Activated CD4-positive, alpha-beta T cell treated with anti-CD3 and anti-CD28 coated beads, Interleukin-2, amount 50 U/mL, for 4 hours (primary cell): ENCODE data around the gene CHST8.

Source experiments
- DNase-seq, 2 experiments: peaks; one replicate each; pipeline ENCODE4 v3.0.0-alpha.2; 2020

Gene CHST8

DNA sequence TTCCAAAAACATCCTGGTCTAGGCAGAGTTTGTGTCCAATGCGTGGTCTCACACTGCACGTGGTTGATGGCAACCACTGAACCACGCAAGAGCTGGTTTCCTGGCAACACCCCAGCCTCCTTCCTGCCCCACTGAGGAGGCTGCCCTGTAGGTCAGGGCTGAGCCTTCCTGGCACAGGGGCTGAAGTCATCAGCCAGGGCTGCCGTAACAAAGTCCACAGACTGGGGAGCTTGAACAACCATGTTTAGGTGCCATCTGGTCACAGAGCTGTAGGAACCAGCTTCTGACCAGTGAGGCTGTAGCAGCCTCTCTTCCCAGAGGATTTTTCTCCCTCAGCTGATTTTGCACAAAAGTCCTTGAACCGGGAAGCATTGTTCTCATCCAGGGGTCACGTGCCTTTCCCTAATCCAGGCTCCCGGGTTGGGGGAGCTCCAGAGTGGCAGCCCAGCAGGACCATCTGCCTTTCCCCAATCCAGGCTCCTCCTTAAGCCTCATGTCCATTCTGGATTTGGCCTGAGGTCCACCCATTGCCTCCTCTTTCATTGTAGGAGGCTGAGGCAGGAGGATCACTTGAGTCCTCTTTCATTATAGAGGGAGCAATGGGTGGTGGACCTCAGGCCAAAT, 53.9 kb downstream of the CHST8 start:
- DNase-seq = no peak

DNA sequence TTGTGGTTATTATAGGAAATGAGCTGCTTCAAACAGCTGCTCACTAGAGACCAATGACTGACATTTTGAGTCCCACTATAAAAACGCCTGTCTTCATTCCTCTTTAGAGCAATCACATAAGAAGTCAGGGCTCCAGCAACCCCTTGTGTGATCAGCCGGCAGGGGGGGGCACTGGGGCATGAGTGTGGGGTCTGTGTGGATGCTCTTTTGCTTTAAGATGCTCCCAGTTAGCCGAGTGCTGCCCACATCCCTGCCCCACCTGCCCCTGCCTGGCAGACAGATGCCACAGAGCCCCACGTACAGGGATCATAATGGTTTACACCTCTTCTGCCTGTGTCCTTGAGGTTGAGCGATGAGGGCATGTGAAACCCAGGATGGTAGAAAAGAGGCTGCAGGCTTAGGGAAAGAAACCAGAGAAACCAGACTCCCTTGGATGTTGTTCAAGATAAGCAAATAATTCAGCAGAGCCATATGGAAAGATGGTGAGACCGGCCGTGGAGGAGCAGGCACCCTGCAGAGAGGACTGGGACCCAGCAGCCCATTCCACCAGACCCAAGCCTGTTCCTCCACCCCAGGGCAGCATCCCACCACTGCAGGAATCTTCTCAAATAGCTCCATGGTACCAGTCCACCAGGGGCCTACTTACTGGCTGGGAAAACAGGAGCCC, 55.4 kb downstream of the CHST8 start:
- no peak for DNase-seq

DNA sequence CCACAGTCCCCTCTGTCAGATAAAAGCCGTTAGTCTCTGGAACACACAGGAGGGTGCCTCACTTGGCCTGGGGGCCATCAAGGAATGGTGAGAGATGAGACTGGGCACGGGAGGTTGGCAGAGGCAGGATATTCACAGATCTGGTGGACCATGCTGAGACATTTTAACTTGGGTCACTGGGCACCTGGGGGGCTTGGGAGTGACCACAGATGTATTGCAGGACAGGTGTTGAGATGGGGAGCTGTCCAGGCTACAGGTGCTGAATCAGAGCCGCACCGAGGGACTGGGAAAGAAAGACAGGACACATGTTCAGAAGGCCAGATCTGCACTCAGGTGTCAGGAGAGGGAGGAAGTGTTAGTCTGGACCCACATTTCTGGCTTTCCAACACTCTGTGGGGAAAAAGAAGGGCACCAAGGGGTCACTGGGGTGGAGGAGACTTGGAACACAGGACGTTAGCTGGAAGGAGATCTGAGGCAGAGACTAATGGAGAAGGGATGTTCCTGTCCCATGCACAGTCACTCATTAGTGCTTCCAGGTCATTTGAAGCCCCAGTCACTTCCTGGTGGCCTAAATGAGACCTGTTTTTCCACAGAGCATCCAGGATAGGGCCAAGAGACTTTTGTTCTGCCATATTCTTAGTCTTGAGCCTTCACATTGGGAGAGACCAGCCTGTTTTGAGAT, 56.1 kb downstream of the CHST8 start:
- no peak for DNase-seq

DNA sequence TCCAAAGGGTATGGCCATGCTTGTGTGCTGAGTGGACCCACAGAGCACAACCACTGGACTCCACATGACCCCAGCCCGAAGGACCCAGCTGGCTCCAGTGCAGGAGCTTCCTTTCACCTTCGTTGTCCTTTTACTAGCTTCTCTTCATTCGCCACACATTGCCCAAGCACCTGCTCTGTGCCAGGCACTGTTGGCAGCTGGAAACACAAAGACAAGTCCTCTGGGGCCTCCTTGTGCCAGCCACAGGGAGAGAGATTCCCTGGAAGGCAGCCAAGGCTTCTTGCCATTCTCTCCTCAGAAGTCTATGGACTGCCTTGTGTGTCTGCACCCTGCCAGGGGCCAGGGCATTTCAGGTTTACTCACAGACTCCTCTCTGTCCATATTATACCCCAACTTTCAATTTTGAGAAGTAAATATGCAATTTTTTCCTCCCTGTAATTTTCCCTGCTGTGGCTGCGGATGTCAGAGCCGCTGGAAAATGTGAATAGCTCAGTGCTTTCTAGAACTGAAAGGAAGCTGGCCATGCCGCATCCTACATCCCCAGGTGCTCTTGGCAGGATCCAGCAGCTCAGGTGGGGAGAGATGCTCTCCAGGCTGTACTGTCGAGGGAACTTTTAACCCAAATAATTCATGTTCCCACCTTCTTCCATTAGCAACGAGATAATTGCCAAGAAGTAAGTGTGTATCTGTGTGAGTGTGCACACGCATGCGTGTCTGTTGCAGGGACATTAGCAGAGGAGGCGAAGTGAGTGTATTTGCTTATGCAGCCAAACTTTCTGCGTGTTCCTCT, 57.2 kb downstream of the CHST8 start:
- no peak for DNase-seq

DNA sequence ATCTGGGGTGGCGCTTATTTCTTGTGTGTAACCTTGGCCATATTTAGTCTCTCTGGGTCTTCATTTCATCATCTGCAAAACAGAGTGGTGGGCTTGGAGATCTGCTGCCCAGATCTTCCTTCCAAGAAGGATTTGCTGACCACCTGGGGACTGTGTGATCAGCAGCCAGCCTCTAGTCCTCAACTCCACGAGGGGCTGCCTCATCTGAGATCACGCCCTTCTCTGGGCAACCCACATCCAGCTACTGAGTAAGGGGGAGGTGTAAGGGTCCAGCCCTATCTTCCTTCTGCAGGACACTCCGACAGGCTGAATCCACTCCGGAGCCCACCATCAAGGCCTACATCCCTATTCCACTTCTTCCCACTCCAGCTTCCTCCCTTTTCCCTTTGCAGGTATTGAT, 57.9 kb downstream of the CHST8 start:
- DNase-seq = no peak

DNA sequence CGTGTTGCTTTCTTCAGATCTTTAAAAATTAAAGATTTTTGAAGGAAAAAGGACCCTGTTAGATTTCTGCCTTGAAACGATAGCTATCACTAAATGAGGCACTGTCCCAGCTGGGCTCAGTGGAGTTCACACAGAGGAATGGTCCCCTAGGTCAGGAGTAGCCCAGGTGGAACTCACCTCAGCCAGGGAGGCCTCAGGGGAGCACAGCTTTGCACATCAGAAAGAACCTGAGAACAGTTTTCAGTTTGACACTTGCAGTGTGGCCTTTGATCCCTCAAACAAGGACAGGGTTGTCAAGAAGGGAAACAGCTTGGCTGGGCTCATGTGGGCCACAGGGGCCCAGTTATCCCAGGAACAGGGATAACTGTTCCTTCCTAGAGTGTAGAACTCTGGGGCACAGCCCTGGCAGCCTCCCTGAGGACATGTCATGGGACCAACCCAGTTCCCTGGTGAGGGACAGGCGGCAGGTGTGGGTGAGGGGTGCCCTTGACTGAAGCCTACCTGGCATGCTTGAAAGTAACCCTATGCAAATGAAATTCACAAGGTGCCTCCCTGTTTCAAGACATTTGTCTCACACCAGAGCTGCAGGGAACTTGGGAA, 59.4 kb downstream of the CHST8 start:
- DNase-seq = no peak

DNA sequence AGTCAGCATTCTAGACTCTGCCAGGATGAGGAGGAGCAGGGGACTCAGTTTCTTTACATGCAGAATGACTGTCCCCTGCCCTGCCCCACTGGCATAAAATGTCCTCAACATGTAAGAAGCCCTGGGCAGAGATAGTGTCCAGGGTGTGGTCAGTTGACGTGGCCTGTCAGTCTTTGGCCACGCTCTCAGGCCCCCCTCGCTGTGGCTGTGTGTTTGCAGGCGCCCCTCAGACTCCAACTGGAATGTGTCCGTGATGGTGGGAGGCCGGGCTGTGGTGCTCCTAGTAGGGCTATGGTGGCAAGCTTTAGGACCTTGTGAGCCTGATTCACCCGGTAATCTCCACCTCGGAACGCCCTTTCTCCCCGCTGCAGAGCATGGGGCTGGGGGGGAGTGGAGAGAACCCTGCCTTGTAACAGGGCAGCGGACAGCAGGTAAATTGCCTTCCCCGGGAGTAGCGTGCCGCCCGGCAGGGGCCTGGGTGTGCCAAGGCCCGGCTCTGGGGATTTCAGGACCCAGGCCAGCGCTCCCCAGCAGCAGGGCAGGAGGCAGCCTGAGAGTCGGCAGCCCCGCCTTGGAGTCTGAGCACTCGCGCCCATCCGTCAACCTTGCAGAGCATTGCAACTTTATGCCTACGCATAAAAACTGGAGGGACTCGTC, 62.3 kb downstream of the CHST8 start:
- no peak for DNase-seq

DNA sequence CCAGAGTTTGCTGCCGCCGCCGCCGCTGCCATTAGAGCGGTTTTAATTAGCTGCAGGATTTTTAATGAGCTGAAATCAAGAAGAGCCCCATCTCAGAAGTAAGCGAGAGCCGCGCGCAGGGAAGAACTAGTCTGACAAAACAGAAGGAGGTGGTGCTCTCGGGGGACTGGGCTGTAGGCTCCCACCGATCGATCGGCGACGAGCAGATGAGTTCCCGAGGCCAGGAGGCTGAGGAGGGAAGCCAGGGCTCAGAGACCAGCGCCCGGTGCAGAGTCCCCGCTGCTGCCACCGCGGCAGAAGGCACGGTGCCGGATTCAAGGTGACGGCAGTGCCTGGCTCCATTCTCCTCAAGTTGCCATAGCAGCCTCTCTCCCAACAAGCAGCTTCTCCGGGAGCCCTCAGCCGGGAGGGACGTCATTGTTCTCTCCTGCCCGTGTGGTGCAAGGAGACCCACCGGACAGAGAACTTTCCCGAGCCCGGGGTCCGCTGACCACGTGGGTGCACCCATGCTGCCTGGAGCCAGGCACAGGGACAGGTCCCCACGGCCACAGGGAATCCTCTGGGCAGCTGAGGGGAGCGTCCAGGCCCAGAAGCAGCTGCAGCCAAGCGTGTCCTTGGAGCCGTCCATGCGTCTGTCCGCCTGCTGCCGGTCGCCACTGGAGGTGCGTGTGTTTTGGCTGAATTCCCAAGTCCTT, 62.9 kb downstream of the CHST8 start:
- DNase-seq = no peak

DNA sequence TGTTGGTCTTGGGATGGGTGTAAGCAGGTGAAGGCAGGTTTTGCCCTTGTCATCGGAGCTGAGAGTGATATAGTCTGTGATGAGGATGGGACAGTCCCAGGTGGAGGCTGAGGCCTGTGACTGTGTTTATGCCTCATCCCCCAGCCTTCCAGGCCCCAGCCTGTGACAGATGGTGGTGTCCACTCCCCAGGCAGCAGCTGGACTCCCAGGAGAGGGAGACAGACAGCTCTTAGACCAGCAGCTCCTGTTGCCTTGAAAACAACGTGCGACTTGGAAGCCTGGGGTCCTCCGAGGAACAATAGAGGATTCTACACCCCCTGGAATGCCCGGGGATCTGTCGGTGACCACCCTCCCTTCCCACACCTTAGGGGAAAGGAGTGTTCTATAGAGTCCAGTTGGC, 63.8 kb downstream of the CHST8 start:
- DNase-seq = no peak

DNA sequence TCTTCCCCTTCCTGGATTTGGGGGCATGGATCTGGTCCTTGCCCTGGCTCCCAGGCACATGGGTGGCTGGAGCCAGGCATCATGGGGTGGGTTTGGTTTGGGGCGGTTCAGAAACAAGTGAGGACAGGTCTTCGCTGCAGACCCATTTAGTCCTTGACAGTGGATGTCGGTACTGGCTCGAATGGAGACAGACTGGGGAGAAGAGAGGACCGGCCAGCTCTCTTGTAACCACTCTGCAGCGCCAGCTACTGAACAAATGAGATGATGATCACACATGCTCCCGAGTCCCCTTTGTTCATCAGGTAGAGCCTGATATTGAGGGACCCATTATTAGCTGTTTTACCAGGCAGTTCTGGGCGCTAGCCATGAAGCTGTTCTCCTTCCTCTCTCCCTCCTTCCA, 64.5 kb downstream of the CHST8 start:
- no peak for DNase-seq

DNA sequence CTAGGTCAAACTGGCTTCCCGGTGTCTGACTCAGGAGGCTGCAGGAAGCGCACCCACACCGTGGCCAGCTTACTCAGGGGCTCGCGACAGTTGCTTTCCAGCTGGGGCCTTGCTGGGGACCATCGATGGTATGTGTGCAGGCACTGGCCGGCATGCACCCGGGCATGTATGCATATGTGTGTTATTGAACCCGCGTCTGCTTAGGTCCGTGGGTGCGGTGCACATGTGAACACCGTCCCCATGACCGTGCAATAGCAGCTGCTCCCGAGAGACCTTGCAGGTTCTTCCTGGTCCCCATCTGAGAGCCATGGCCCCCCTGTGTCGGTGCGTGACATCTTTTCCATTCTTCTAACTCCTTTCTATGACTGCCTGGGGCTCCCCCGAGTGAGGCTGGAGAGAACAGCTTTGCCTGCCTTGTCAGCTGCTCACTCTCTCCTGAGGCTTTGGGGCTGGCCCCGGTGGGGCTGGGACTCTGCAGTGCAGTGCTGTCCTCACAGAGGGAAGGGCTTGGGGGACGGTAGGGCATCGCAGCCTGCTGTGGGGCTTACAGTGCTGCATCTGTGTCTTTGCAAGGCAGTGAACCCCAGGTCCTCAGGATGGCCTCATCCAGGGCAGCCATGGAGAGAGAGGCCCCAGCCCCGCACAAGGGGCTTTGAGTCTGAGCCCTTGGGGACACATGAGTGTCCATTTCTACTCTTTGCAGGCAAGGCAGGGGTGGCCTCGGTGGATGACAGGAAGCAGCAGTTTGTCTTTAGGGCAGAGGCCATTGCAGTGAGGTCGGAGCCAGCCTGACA, 65.1 kb downstream of the CHST8 start:
- no peak for DNase-seq

DNA sequence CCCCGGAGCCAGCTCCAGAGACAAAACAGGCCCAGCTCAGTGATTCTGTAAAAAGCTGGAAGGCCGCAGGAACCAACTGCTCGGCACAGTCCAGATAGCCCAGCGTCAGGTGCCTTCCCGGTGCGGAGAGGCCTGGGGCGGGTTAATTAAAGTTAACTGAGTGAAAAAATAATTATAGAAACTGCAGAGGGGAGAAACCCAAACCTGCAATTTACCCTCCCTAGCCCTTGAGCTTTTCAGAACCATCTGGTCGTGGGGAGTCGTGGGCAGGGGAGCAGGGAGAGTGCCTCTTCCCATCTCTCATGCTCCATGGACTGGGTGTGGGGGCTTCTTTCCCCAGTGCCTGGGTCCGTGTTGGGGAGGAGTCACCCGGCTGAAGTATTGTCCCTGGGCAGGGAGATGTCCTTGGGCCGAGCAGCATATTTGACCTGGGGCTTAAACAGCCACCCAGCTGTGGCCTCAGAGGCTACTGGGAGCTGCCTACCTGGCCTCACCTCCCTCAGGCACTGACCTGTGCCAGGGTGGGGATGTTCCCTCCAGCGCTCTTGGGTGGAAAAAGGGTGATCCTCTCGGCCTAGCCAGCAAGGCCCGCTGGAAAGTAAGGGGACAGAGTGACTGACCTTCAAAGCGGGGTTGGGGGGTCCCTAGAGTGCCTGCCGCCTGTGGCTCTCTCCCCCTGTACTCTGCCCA, 65.9 kb downstream of the CHST8 start:
- no peak for DNase-seq

DNA sequence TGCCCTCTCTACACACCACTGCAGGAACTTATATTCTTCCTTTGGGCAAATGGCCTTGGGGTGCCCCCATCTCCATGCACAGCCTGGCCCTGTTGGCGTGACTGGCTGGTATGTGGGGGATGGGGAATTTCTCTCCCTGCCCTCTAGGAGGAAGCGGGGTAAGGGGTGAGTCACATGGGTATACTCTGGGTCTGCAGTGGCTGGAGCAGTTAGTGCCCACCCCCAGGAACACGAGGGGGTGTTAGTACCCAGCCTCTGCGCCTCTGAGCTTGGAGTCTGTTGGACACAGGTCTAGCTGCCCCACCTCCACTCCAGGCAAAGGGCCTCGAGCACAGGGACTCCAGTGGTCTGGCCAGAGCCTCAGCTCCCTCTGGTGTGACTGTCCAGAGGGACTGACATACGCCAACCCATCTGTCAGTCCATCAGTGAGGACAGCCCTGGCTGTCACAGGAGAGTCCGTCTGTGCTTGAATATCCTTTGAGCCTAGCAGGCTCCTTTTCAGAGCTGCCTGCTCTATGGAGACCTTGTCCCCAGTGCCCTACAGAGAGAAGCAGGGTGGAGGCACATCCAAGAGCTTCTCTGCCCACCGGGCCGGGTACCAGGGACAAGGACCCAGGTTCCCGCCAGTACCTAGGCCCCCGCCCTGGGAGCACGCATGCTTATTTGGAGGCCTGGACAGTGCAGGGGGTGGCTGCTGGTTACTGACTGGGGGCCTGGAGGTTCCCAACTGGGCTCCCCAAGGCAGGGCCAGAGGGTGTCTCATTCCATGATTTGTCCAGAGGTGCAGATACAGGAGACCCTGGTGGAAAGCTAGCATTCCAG, 66.6 kb downstream of the CHST8 start:
- DNase-seq = no peak

DNA sequence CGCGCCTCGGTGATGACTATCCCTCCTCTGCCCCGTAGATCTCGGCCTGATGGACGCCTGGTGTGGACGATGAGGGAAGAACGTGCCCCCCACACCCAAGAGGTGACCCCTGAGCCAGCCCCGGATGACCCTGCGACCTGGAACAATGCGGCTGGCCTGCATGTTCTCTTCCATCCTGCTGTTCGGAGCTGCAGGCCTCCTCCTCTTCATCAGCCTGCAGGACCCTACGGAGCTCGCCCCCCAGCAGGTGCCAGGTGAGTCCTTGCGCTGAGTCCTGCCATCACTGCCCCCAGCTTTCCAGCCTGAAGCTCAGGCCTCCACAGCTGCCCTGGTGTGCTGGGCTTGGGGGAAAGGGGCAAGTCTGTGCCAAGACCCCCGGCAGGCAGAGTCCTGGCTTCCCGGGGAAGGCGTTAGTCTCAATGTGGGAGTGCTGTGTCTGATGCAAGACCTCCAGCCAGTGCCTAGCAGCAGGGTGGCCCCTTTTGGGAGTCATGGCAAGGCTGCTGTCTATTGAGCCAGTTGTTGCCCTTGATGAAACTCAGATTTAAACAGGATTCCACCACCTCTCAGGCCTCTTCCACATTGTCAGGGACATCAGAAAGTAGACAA, 67.5 kb downstream of the CHST8 start:
- DNase-seq = no peak

DNA sequence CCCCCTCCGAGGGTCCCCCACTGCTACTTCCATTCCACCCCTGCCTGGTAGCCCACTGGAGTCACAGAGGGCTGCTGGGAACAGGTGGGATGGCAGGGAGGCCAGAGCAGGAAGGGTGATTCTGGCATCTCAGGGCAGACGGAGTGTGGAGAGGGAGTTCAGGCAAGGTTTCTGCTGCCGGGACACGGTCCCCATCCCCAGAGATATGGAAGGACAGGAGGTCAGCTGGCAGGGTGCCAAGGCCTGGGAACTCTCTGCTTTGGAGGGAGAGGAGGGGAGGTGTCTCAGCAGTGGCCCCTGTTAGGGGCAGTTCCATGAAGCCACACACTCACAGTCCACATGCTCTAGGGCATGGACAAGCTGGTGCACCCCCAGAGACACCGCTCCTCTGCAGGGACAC, 68.1 kb downstream of the CHST8 start:
- no peak for DNase-seq

DNA sequence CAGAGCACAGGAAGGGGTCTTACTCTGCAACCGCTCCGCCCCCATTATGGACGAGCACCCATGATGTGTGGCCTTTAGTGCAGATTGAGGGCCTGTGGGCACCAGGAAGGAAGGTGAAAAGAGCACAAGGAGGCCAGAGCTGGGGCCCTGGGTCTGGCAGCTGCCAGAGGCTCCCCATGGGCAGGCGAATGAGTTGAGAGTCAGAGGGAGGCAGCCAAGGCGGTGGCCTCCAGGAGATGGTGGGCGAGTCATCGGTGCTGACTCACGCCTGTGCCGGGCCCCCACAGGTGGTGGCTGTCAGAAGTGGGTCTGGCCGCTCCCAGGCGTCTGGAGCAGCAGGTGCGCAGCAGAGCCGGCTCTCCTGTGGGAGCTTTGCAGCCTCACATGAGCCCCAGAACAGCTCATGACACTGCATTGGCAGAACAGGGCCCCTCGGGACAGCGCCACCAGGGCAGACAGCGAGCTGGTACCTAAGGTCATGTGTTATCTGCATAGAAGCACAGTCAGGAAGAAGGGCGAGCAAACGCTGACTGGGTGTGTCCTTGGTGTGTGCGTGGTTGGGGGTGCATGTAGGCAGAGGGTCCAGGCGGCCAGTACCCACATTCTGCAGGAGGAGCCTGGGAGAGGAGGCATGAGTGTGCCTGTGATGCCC, 68.8 kb downstream of the CHST8 start:
- DNase-seq = no peak

DNA sequence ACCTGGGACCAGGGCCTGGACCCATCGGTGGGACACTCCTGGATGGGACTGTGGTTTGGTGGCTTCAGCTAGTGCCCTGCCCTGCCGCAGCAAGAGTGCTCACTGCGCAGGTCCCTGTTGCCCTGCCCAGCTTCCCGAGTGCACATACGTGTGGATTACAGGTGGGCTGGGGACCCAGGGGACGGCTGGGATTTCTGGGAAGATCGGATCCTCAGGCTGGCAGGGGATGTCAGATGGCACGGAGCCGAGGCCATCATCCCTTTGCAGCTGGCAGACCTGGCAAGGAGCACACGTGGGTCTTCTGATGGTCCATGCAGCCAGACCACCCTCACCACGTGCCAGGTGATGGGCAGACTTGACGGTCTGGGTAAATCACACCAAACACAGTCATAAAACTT, 69.3 kb downstream of the CHST8 start:
- no peak for DNase-seq

DNA sequence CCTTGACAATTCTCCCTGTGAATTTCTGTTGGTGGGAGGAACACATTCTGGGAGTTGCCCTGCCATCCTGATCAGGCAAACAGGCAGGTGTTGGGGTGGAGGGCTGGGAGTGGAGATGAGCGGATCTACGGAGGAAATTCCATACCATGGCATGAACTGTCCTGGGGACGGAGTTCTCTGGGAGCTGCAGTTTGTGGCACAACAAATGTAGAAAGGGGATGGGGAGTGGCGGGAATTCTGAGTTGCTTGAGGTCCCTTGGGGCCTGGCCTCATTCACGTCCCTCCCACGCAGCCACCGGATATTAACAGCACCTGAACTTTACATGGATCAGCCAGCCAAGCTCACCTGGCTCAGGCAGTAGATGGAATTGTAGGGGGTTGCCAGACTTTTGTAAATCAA, 70.0 kb downstream of the CHST8 start:
- no peak for DNase-seq

DNA sequence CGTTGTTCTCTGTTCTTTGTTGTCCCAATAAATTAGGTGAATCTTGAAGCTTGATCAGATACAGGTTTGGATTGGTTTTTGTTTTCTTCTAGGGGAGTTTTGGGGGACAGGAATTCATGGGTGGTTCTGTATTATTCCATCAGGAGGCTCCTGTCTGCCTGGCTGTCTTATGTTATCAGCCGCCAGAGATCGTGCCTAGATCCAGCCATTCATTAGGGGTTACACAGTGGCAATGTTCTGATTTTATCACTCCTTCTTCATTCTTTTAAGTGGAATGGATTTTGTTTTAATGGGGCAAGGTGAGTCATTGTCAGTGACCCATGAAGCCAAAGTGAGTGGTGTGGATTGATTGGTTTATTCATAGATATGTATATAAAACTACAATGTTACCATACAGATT, 71.9 kb downstream of the CHST8 start:
- DNase-seq = no peak
